ENCODE data around the gene CCL16. TPM values are rescaled to one million over a fixed set of nuclear protein-coding genes. Genes with fewer than 3 reads are reported as not detected.

CCL16 gene
- total and polyA plus RNA-seq, 2 experiments from 2014 or later = not detected

GRCh38 chr17:35932586-35932985 is 48.7 kb downstream of the CCL16 start:
- Histone ChIP-seq H3K27me3 (ENCODE audit: insufficient read depth) (peaks cover 4% of the 10 kb centered on the region; the same call in 1 of the 2 replicates), H4K20me1 (replicated peaks; ENCODE audit: insufficient read depth) (no peaks in the 10 kb centered on the region), H2AFZ (peak overlapping the region; percentile 56; the same call in 1 of the 2 replicates), H3K79me2 (replicated peaks; ENCODE audit: insufficient read depth) (no peaks in the 10 kb centered on the region), H3K4me2 (no peak overlapping the region), H3K27ac (ENCODE audit: low read depth) (no peak overlapping the region), H3K9me2 (ENCODE audit: insufficient read depth) (no peaks in the 10 kb centered on the region), H3K4me1 (ENCODE audit: insufficient read depth) (peaks cover 12% of the 10 kb centered on the region), H3K4me3 (no peak overlapping the region), H3F3A (replicated peaks; ENCODE audit: low read depth) (no peaks in the 10 kb centered on the region), H3K36me3 (ENCODE audit: insufficient read depth) (no peaks in the 10 kb centered on the region)
- Mint-ChIP-seq H3K27me3 (ENCODE audit: insufficient read depth, low read depth, poor library complexity) (peaks cover 5% of the 10 kb centered on the region), H3K9me3 (no peaks in the 10 kb centered on the region), H3K4me3 (no peak overlapping the region), H3K27ac (no peak overlapping the region), H3K36me3 (ENCODE audit: low read depth) (no peaks in the 10 kb centered on the region), H3K4me1 (peaks cover 28% of the 10 kb centered on the region)
- no peak for TF ChIP-seq CREB1 (CRISPR knock-in tag; IDR thresholded peaks at IDR 0.05; ENCODE audit: low read depth)
- TF ChIP-seq POLR2AphosphoS5 (IDR thresholded peaks at IDR 0.05; ENCODE audit: low read depth) = no peak
- ATAC-seq = no peak
- no peak for DNase-seq (ENCODE audit: low spot score)

- H3K36me3 ChIP-seq (ENCODE audit: insufficient read depth) = no peaks in the 10 kb centered on the region
- 0 out of 3 replicates have a peak overlapping the region, but pooled peaks have one; percentile 86 for H3K4me3 Mint-ChIP-seq
- no peaks in the 10 kb centered on the region for H3K36me3 Mint-ChIP-seq (ENCODE audit: low read depth)
- no peak overlapping the region for H3K27ac ChIP-seq (ENCODE audit: low read depth)
- H4K20me1 ChIP-seq (replicated peaks; ENCODE audit: insufficient read depth) = no peaks in the 10 kb centered on the region
- peaks cover 28% of the 10 kb centered on the region for H3K4me1 Mint-ChIP-seq
- H3K4me2 ChIP-seq = peak overlapping the region; percentile 80
- H3K4me1 ChIP-seq (ENCODE audit: insufficient read depth) = peaks cover 12% of the 10 kb centered on the region
- H2AFZ ChIP-seq = peak overlapping the region; percentile 56; the same call in 1 of the 2 replicates
- no peaks in the 10 kb centered on the region for H3K9me2 ChIP-seq (ENCODE audit: insufficient read depth)
- no peak for DNase-seq (ENCODE audit: low spot score)
- peaks cover 5% of the 10 kb centered on the region for H3K27me3 Mint-ChIP-seq (ENCODE audit: insufficient read depth, low read depth, poor library complexity)
- H3K27me3 ChIP-seq (ENCODE audit: insufficient read depth) = peaks cover 4% of the 10 kb centered on the region; the same call in 1 of the 2 replicates
- no peaks in the 10 kb centered on the region for H3F3A ChIP-seq (replicated peaks; ENCODE audit: low read depth)
- no peak for ATAC-seq
- no peaks in the 10 kb centered on the region for H3K79me2 ChIP-seq (replicated peaks; ENCODE audit: insufficient read depth)
- no peak overlapping the region for H3K27ac Mint-ChIP-seq
- H3K4me3 ChIP-seq = no peak overlapping the region
- no peaks in the 10 kb centered on the region for H3K9me3 Mint-ChIP-seq
- TF ChIP-seq ZNF114 (CRISPR knock-in tag; IDR thresholded peaks at IDR 0.05) (no peak), NANOG (IDR thresholded peaks at IDR 0.05; ENCODE audit: borderline replicate concordance) (no peak), ETS1 (IDR thresholded peaks at IDR 0.05) (no peak), CTCF (conservative IDR thresholded peaks at IDR 0.05; ENCODE audit: low read depth in 2 of 2) (no peak), POLR2AphosphoS5 (IDR thresholded peaks at IDR 0.05; ENCODE audit: low read depth) (no peak), EZH2phosphoT487 (IDR thresholded peaks at IDR 0.05; ENCODE audit: unreplicated experiment) (no peak), EZH2 (IDR thresholded peaks at IDR 0.05; ENCODE audit: low read depth, unreplicated experiment) (no peak), CREB1 (CRISPR knock-in tag; IDR thresholded peaks at IDR 0.05; ENCODE audit: low read depth) (no peak), ZNF462 (CRISPR knock-in tag; IDR thresholded peaks at IDR 0.05) (no peak), ZNF331 (CRISPR knock-in tag; IDR thresholded peaks at IDR 0.05; ENCODE audit: low read depth) (no peak), JUNB (IDR thresholded peaks at IDR 0.05; ENCODE audit: unreplicated experiment) (no peak), STAT1 (IDR thresholded peaks at IDR 0.05; ENCODE audit: unreplicated experiment) (no peak)
Measured at GRCh38 chr17:35931794-35932425, 49.4 kb downstream of the CCL16 start.
